H1 (cell line): ENCODE data around the gene ANK3.

Experiments used
- BACH1 ChIP-seq: IDR thresholded peaks from 2 replicates; pipeline ENCODE4 v1.6.1; 2012; ENCODE audit warnings: low read length, improper control_type of control experiment
- CBX5 ChIP-seq: fragments of 300-800, 300-1000 bp; sonication (generic); IDR thresholded peaks from 2 replicates; pipeline ENCODE4 v1.7.1; 2016; ENCODE audit warnings: antibody characterized with exemption, low read length, low read depth
- EP300 ChIP-seq, 2 experiments: IDR thresholded peaks; 1 replicate in 1 of 2; 2 replicates in 1 of 2; pipeline ENCODE4 v1.6.1; 2011 to 2012; ENCODE audit warnings: low read depth in 2 of 2, low read length in 2 of 2, mild to moderate bottlenecking in 2 of 2, borderline replicate concordance in 1 of 2, inconsistent platforms in 1 of 2, moderate library complexity in 1 of 2
- EZH2 ChIP-seq: fragments of 200-600 bp; sonication (generic); IDR thresholded peaks from 2 replicates; pipeline ENCODE4 v1.7.1; 2012; ENCODE audit warnings: low read depth, mild to moderate bottlenecking, moderate library complexity, low read length, inconsistent platforms; ENCODE audit not compliant: severe bottlenecking
- GABPA ChIP-seq: IDR thresholded peaks from 2 replicates; pipeline ENCODE4 v1.6.1; 2011; ENCODE audit warnings: mild to moderate bottlenecking, low read length, moderate library complexity, borderline replicate concordance; ENCODE audit not compliant: insufficient read depth
- JUND ChIP-seq: IDR thresholded peaks from 2 replicates; pipeline ENCODE4 v1.6.1; 2011; ENCODE audit warnings: mild to moderate bottlenecking, improper control_type of control experiment, low read length
- NRF1 ChIP-seq: IDR thresholded peaks from 2 replicates; pipeline ENCODE4 v1.6.1; 2011; ENCODE audit warnings: mild to moderate bottlenecking, low read depth, low read length, improper control_type of control experiment
- POLR2A ChIP-seq, 2 experiments: IDR thresholded peaks; 1 replicate in 1 of 2; 2 replicates in 1 of 2; pipeline ENCODE4 v1.6.1; 2011; ENCODE audit warnings: low read depth in 2 of 2, low read length in 2 of 2, mild to moderate bottlenecking in 2 of 2; ENCODE audit errors: control extremely low read depth in 1 of 2
- POLR2AphosphoS5 ChIP-seq: IDR thresholded peaks from 2 replicates; pipeline ENCODE4 v1.6.1; 2011; ENCODE audit warnings: low read depth, low read length
- RAD21 ChIP-seq, 2 experiments: IDR thresholded peaks in 1 of 2; conservative IDR thresholded peaks in 1 of 2; 2 replicates each; pipeline ENCODE4 v1.6.1; 2011; ENCODE audit warnings: low read depth in 2 of 2, low read length in 2 of 2, improper control_type of control experiment in 1 of 2, inconsistent platforms in 1 of 2, mild to moderate bottlenecking in 1 of 2, moderate library complexity in 1 of 2
- RNF2 ChIP-seq: fragments of 200-900, 300-1000 bp; sonication (generic); IDR thresholded peaks from 2 replicates; pipeline ENCODE4 v1.7.1; 2016; ENCODE audit warnings: borderline replicate concordance, low read depth, mild to moderate bottlenecking, antibody characterized with exemption, low read length; ENCODE audit not compliant: poor library complexity, severe bottlenecking; ENCODE audit errors: missing control alignments
- SP1 ChIP-seq: IDR thresholded peaks from 2 replicates; pipeline ENCODE4 v1.6.1; 2011; ENCODE audit warnings: low read depth, low read length
- TF ChIP-seq, protein P1 (sequence below), 3 experiments: IDR thresholded peaks; 1 replicate in 2 of 3; 2 replicates in 1 of 3; pipeline versions ENCODE4 v1.5.1 to v1.6.1; 2011; ENCODE audit warnings: low read length in 3 of 3, mild to moderate bottlenecking in 3 of 3, inconsistent platforms in 2 of 3, low read depth in 1 of 3, moderate library complexity in 1 of 3; ENCODE audit not compliant: insufficient read depth in 1 of 3; ENCODE audit errors: control extremely low read depth in 1 of 3
- TF ChIP-seq, protein P2 (sequence below): IDR thresholded peaks from 2 replicates; pipeline ENCODE4 v1.6.1; 2011; ENCODE audit warnings: low read depth, mild to moderate bottlenecking, low read length; ENCODE audit not compliant: insufficient read depth

DNA sequence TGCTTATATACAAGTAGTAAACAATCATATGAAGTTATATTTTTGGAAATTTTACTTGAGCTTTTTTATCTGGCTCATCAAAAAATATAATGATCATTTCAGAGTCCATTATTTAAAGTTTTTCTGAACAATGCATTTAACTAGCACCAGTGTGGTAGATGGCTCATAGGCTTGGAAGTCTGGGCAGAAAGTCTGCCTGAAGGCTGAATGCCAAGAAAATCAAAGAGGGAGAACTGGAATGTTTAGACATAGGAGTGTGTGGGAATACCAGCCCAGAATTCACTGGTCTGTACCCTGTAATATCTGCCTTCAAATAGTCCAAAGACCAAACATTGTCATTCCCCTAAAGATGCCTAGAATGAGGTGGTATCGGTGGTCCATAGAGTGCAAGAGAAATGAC, 40.3 kb upstream of the ANK3 start:
- TF ChIP-seq, protein P1, sequence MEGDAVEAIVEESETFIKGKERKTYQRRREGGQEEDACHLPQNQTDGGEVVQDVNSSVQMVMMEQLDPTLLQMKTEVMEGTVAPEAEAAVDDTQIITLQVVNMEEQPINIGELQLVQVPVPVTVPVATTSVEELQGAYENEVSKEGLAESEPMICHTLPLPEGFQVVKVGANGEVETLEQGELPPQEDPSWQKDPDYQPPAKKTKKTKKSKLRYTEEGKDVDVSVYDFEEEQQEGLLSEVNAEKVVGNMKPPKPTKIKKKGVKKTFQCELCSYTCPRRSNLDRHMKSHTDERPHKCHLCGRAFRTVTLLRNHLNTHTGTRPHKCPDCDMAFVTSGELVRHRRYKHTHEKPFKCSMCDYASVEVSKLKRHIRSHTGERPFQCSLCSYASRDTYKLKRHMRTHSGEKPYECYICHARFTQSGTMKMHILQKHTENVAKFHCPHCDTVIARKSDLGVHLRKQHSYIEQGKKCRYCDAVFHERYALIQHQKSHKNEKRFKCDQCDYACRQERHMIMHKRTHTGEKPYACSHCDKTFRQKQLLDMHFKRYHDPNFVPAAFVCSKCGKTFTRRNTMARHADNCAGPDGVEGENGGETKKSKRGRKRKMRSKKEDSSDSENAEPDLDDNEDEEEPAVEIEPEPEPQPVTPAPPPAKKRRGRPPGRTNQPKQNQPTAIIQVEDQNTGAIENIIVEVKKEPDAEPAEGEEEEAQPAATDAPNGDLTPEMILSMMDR (IDR thresholded peaks at IDR 0.05; ENCODE audit: control extremely low read depth in 1 of 3, insufficient read depth in 1 of 3, low read depth in 1 of 3, low read length in 3 of 3) = no peak
- no peak for TF ChIP-seq POLR2A (IDR thresholded peaks at IDR 0.05; ENCODE audit: control extremely low read depth in 1 of 2, low read depth in 2 of 2, low read length in 2 of 2)
- no peak for TF ChIP-seq EZH2
- TF ChIP-seq EP300 (IDR thresholded peaks at IDR 0.05; ENCODE audit: borderline replicate concordance in 1 of 2, low read depth in 2 of 2, low read length in 2 of 2) = no peak
- no peak for TF ChIP-seq POLR2AphosphoS5
- TF ChIP-seq GABPA = no peak
- TF ChIP-seq NRF1 = no peak
- TF ChIP-seq, protein P2, sequence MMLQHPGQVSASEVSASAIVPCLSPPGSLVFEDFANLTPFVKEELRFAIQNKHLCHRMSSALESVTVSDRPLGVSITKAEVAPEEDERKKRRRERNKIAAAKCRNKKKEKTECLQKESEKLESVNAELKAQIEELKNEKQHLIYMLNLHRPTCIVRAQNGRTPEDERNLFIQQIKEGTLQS = no peak
- no peak for TF ChIP-seq JUND
- TF ChIP-seq RNF2 = no peak
- TF ChIP-seq RAD21 (IDR thresholded peaks at IDR 0.05 in 1 of 2, conservative IDR thresholded peaks at IDR 0.05 in 1 of 2; ENCODE audit: low read depth in 2 of 2, low read length in 2 of 2) = no peak
- no peak for TF ChIP-seq SP1
- no peak for TF ChIP-seq BACH1
- no peak for TF ChIP-seq CBX5
